HCT116 (cell line): ENCODE data around the gene ZNF426.

Experiments used
- EZH2 ChIP-seq: fragments of 200-600 bp; sonication (generic); IDR thresholded peaks from 2 replicates; pipeline ENCODE4 v1.6.1; 2017; ENCODE audit warnings: antibody characterized with exemption, mixed run types
- POLR2A ChIP-seq: IDR thresholded peaks from 2 replicates; pipeline ENCODE4 v1.7.0; 2011; ENCODE audit warnings: borderline replicate concordance; ENCODE audit not compliant: insufficient read depth, insufficient read length; ENCODE audit errors: extremely low read depth
- RAD21 ChIP-seq: IDR thresholded peaks from 2 replicates; pipeline ENCODE4 v1.6.1; 2012; ENCODE audit warnings: low read depth, mild to moderate bottlenecking
- SIN3A ChIP-seq: IDR thresholded peaks from 2 replicates; pipeline ENCODE4 v1.6.1; 2012; ENCODE audit warnings: low read depth
- YY1 ChIP-seq: IDR thresholded peaks from 2 replicates; pipeline ENCODE4 v1.6.1; 2011; ENCODE audit warnings: low read length, low read depth, moderate library complexity, mild to moderate bottlenecking; ENCODE audit not compliant: insufficient replicate concordance; ENCODE audit errors: extremely low read depth
- TF ChIP-seq, protein P1 (sequence below): IDR thresholded peaks from 2 replicates; pipeline ENCODE4 v1.6.1; 2012
- TF ChIP-seq, protein P2 (sequence below), 3 experiments: fragments of 200-600 bp in 1 of 3; sonication (generic) in 1 of 3; IDR thresholded peaks in 2 of 3; conservative IDR thresholded peaks in 1 of 3; 2 replicates each; pipeline ENCODE4 v1.5.1; 2012 to 2017; ENCODE audit warnings: low read depth in 2 of 3, low read length in 2 of 3, antibody characterized with exemption in 1 of 3, borderline replicate concordance in 1 of 3, control low read depth in 1 of 3, mild to moderate bottlenecking in 1 of 3, mixed read lengths in 1 of 3, mixed run types in 1 of 3, moderate library complexity in 1 of 3; ENCODE audit not compliant: insufficient read depth in 1 of 3
- TF ChIP-seq, protein P3 (sequence below): IDR thresholded peaks from 2 replicates; pipeline ENCODE4 v1.6.1; 2011; ENCODE audit warnings: mild to moderate bottlenecking, low read length, moderate library complexity; ENCODE audit not compliant: insufficient replicate concordance; ENCODE audit errors: extremely low read depth
- TF ChIP-seq, protein P4 (sequence below): IDR thresholded peaks from 2 replicates; pipeline ENCODE4 v1.6.1; 2012
- TF ChIP-seq, protein P5 (sequence below): IDR thresholded peaks from 2 replicates; pipeline ENCODE4 v1.6.1; 2012; ENCODE audit warnings: low read depth

DNA sequence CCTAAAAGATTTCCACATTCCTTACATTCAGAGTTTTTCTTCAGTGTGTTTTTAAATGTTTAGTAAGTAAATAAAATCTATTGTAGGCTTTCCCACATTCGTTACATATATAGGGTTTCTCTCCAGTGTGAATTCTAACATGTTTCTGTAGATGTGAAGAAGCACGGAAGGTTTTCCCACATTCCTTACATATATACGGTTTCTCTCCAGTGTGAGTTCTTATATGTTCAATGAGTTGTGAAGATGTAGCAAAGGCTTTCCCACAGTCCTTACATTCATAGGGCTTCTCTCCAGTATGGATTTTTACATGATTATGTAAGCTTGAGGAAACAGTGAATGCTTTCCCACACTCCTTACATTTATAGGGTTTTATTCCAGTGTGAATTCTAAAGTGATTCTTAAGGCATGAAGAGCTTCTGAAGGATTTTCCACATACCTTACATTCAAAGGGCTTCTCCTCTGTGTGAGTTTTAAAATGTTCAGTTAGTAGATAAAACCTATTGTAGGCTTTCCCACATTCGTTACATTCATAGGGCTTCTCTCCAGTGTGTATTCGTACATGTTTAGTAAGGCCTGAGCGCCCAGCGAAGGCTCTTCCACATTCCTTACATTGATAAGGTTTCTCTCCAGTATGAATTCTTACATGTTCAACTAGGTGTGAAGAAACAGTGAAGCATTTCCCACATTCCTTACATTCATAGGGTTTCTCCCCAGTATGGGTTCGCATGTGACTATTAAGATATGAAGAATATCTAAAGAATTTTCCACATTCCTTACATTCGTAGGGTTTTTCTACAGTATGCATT, 27.7 kb upstream of the ZNF426 start:
- TF ChIP-seq YY1 (no peak), EZH2 (no peak), RAD21 (no peak), POLR2A (no peak), SIN3A (no peak)
- TF ChIP-seq, protein P1, sequence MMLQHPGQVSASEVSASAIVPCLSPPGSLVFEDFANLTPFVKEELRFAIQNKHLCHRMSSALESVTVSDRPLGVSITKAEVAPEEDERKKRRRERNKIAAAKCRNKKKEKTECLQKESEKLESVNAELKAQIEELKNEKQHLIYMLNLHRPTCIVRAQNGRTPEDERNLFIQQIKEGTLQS = no peak
- TF ChIP-seq, protein P2, sequence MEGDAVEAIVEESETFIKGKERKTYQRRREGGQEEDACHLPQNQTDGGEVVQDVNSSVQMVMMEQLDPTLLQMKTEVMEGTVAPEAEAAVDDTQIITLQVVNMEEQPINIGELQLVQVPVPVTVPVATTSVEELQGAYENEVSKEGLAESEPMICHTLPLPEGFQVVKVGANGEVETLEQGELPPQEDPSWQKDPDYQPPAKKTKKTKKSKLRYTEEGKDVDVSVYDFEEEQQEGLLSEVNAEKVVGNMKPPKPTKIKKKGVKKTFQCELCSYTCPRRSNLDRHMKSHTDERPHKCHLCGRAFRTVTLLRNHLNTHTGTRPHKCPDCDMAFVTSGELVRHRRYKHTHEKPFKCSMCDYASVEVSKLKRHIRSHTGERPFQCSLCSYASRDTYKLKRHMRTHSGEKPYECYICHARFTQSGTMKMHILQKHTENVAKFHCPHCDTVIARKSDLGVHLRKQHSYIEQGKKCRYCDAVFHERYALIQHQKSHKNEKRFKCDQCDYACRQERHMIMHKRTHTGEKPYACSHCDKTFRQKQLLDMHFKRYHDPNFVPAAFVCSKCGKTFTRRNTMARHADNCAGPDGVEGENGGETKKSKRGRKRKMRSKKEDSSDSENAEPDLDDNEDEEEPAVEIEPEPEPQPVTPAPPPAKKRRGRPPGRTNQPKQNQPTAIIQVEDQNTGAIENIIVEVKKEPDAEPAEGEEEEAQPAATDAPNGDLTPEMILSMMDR (IDR thresholded peaks at IDR 0.05 in 2 of 3, conservative IDR thresholded peaks at IDR 0.05 in 1 of 3; ENCODE audit: borderline replicate concordance in 1 of 3, insufficient read depth in 1 of 3, low read depth in 2 of 3, low read length in 2 of 3) = no peak
- TF ChIP-seq, protein P3, sequence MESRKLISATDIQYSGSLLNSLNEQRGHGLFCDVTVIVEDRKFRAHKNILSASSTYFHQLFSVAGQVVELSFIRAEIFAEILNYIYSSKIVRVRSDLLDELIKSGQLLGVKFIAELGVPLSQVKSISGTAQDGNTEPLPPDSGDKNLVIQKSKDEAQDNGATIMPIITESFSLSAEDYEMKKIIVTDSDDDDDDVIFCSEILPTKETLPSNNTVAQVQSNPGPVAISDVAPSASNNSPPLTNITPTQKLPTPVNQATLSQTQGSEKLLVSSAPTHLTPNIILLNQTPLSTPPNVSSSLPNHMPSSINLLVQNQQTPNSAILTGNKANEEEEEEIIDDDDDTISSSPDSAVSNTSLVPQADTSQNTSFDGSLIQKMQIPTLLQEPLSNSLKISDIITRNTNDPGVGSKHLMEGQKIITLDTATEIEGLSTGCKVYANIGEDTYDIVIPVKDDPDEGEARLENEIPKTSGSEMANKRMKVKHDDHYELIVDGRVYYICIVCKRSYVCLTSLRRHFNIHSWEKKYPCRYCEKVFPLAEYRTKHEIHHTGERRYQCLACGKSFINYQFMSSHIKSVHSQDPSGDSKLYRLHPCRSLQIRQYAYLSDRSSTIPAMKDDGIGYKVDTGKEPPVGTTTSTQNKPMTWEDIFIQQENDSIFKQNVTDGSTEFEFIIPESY = no peak
- TF ChIP-seq, protein P4, sequence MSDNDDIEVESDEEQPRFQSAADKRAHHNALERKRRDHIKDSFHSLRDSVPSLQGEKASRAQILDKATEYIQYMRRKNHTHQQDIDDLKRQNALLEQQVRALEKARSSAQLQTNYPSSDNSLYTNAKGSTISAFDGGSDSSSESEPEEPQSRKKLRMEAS = no peak
- TF ChIP-seq, protein P5, sequence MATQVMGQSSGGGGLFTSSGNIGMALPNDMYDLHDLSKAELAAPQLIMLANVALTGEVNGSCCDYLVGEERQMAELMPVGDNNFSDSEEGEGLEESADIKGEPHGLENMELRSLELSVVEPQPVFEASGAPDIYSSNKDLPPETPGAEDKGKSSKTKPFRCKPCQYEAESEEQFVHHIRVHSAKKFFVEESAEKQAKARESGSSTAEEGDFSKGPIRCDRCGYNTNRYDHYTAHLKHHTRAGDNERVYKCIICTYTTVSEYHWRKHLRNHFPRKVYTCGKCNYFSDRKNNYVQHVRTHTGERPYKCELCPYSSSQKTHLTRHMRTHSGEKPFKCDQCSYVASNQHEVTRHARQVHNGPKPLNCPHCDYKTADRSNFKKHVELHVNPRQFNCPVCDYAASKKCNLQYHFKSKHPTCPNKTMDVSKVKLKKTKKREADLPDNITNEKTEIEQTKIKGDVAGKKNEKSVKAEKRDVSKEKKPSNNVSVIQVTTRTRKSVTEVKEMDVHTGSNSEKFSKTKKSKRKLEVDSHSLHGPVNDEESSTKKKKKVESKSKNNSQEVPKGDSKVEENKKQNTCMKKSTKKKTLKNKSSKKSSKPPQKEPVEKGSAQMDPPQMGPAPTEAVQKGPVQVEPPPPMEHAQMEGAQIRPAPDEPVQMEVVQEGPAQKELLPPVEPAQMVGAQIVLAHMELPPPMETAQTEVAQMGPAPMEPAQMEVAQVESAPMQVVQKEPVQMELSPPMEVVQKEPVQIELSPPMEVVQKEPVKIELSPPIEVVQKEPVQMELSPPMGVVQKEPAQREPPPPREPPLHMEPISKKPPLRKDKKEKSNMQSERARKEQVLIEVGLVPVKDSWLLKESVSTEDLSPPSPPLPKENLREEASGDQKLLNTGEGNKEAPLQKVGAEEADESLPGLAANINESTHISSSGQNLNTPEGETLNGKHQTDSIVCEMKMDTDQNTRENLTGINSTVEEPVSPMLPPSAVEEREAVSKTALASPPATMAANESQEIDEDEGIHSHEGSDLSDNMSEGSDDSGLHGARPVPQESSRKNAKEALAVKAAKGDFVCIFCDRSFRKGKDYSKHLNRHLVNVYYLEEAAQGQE = no peak
